NAMALWA (cell line): Measurements from ENCODE around the gene RFTN2.
"Not testable (repeated sequence)": the region's sequence is repeated elsewhere in the genome, so short reads cannot be mapped to it uniquely, and the experiment has no call there.

Source experiments
- DNase-seq: peaks from one replicate; pipeline ENCODE4 v3.0.0-alpha.2; 2015; ENCODE audit warnings: low spot score

RFTN2 gene

DNA sequence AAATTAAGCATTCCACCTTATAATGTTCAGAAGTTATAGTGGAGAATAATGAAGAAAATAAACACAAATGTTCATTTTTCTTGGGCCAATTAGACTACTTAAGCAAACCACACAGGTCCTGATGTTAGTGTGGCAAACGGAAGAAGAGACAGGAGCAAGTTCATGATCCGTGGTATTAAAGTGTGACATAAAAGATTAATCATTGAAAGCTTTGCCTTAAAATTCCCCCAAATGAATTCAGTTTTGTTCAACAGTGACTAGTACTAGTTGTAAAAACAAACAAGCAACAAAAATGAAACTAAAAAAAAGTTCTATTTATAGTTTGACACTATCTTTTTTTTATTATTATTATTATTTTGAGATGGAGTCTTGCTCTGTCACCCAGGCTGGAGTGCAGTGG is 73.7 kb downstream of the RFTN2 start:
- no peak for DNase-seq

- no peak for DNase-seq
Measured at GRCh38 chr2:197600306-197600705, 75.1 kb downstream of the RFTN2 start.

GRCh38 chr2:197599285-197599965 is 76.0 kb downstream of the RFTN2 start:
- peak; percentile 83 for DNase-seq

GRCh38 chr2:197598450-197598849 is 76.9 kb downstream of the RFTN2 start:
- DNase-seq: no peak

DNA sequence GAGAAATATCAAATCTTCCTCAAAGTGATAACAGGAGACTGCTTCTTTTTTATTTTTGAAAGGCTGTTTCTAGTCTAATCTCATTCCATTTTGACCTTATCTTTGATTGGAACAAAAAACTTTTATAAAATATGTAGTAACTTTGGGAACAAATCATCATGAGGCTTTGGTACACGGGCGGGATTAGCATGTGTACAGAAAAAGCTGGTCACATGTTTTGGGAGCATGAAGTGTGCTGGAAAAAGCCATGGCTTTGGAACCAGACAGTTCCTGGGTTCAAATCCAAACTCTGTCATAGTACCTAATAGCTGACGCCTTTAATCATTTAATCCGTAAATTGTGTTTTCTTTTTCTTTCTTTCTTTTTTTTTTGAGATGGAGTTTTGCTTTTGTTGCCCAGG is 78.2 kb downstream of the RFTN2 start:
- no peak for DNase-seq

DNA sequence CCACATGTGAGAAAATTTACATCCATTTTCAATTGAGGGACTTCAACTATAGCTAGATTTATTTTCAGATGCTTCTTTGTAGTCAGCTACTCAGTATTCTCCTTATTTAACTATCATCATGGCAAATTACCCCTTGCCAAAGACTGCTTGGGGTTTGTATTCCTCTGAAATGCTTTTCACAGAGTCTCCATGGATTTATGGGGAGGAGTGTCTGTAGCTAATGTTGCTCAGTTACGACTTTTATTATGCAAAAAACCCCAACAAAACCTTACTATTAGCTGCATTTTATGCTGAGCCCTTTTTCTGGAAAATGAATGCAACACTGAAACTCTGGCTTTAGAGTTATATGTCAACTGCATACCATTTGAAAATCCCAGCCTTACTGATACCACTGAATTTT is 78.6 kb downstream of the RFTN2 start:
- no peak for DNase-seq

- no peak for DNase-seq
Measured at GRCh38 chr2:197591339-197592072, 83.9 kb downstream of the RFTN2 start.

DNA sequence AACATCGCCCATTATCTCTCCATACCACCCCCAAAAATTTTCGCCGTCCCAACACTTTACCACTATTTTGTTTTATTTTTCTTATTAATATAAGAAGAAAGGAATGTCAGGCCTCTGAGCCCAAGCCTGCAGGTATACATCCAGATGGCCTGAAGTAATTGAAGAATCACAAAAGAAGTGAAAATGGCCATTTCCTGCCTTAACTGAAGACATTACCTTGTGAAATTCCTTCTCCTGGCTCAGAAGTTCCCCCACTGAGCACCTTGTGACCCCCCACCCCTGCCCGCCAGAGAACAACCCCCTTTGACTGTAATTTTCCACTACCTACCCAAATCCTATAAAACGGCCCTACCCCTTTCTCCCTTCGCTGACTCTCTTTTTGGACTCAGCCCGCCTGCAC is 88.1 kb downstream of the RFTN2 start:
- DNase-seq: not testable (repeated sequence)

DNA sequence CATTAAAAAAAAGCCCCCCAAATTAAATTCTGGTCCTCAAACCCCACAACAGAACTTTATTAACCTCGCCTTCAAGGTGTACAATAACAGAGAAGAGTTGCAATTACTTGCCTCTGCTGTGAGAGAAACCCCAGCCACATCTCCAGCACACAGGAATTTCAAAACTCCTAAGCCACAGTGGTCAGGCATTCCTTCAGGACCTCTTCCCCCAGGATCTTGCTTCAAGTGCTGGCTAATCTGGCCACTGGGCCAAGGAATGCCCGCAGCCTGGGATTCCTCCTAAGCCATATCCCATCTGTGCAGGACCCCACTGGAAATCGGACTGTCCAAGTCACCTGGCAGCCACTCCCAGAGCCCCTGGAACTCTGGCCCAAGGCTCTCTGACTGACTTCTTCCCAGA is 95.2 kb downstream of the RFTN2 start:
- not testable (repeated sequence) for DNase-seq

DNA sequence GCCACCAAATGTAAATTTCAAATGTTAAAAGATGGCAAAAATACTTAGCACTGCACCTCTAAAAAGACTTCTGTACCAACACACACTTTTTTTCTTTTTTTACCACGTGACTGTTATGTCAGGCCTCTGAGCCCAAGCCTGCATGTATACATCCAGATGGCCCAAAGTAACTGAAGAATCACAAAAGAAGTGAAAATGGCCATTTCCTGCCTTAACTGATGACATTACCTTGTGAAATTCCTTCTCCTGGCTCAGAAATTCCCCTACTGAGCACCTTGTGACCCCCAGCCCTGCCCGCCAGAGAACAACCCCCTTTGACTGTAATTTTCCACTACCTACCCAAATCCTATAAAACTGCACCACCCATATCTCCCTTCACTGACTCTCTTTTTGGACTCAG is 97.1 kb downstream of the RFTN2 start:
- DNase-seq: not testable (repeated sequence)

DNA sequence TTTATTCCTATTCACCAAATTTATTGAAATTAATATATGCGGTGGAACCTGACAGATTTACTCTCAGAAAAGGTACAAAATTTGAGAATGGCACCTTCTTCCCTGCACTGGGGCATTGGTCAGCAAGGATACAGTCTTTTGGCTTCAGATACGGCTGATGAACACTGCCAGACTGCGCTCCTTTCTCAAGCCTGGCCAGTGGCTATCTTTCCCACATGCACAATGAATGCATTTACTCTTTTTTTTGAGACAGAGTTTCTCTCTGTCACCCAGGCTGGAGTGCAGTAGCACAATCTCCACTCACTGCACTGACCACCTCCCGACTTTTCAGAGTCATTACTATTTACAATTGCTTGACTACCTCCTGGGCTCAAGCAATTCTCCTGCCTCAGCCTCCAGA is 97.9 kb downstream of the RFTN2 start:
- DNase-seq: no peak

GRCh38 chr2:197576631-197577030 is 98.8 kb downstream of the RFTN2 start:
- DNase-seq: no peak

DNA sequence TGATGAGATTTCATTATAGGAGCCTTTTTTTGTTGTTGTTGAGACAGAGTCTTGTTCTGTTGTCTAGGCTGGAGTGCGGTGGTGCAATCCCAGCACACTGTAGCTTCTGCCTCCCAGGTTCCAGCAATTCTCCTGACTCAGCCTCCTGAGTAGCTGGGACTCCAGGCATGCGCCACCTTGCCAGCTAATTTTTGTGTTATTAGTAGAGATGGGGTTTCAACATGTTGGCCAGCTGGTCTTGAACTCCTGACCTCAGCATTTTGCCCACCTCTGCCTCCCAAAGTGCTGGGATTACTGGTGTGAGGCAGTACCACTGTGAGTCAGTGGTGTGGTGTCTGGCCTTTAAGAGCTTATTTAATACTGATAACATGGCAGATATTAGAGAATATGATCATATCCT is 99.4 kb downstream of the RFTN2 start:
- DNase-seq: no peak

DNA sequence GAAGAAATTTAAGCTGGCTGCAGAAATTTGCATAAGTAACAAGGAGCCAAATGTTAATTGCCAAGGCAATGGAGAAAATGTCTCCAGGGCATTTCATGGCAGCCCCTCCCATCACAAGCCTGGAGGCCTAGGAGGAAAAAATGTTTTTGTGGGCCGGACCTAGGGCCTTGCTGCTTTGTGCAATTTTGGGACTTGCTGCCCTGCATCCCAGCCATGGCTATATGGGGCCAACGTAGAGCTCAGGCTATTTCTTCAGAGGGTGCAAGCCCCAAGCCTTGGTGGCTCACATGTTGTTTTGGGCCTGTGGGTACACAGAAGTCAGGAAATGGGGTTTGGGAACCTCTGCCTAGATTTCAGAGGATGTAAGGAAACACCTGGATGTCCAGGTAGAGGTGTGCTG is 101.8 kb downstream of the RFTN2 start:
- DNase-seq: no peak

- no peak for DNase-seq
Measured at GRCh38 chr2:197571627-197572271, 103.6 kb downstream of the RFTN2 start.

DNA sequence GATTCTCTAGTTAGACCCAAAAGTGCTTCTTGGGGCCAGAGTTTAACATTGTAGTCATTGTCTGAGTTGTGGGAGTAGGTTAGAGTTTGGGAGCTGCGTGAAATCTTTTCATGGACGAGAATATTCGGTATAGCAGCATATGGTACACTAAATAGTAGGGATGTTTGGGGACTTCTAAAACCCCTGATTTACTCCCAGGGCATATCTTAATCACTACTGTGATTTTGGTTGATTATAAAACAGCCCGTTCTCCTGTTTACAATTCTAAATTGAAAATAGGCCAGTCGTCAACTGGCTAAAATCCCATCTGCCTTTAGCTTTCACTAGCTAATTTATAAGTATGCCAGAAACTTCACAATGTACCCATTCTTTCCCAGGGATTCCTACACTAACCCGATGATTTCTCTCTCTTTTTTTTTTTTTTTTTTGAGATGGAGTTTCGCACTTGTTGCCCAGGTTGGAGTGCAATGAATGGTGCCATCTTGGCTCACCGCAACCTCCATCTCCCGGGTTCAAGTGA is 115.2 kb downstream of the RFTN2 start:
- DNase-seq: no peak

DNA sequence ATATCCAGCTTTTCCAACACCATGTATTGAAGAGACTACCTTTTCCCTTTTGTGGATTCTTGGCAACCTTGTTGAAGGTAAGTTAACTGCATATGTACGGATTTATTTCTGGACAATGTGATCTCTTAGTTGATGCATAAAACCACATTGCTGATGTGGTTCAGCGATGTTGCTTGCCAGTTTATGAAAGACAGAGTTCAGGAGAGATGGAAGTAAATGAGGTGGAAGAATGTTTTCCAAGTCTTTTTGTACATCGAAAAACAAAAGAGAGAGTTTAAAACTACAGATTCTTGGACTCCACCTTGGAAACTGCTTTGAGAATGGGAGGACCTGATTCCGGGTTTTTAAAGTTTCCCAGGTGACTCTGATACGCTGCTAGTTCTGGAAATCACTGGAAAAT is 115.7 kb downstream of the RFTN2 start:
- no peak for DNase-seq

- DNase-seq: no peak
Measured at GRCh38 chr2:197558393-197558792, 117.0 kb downstream of the RFTN2 start.

GRCh38 chr2:197556456-197556855 is 118.9 kb downstream of the RFTN2 start:
- DNase-seq: no peak

GRCh38 chr2:197555467-197555866 is 119.9 kb downstream of the RFTN2 start:
- no peak for DNase-seq

DNA sequence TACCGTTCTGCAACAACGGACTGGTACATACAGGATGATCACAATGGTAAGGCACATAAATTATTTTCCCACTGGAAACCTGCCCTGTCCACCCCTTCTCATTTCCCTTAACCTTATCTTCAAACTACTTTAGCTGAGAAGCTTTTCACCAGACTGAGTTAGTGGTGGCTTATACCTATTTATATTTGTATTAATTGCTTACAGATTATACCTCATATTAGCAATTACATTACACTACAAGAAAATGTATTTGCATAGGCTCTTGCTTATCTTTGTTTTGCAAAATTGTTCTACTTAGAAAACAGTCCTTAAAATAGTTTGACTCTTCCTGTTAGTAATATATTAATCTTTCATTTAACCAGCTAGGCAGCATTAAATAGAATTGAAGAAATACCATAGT is 124.1 kb downstream of the RFTN2 start:
- not testable (repeated sequence) for DNase-seq

- DNase-seq: no peak
Measured at GRCh38 chr2:197548582-197548981, 126.8 kb downstream of the RFTN2 start.
